Measurements from ENCODE around the gene GRB10.
"Not testable (repeated sequence)": the region's sequence is repeated elsewhere in the genome, so short reads cannot be mapped to it uniquely, and the experiment has no call there.

Gene GRB10

DNA sequence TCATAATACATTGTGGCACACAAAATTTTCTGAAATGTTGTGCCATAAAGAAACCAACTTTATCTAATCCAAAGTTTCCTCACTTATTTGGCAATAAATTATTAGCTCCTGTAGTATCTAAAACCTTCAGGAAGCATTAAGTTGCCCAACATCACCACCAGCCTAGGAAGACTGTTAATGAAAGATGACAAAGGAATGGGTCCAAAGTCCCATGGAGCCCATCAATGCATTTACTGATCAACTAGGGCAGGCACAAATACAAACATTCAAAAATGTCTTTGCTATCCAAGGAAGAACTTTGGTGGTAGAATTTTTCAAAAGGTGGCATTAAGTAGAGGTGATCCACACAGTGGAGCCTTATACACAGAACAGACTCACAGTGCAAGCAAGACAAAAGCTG, 4.5 kb downstream of the GRB10 start:
- DNase-seq: no peak

DNA sequence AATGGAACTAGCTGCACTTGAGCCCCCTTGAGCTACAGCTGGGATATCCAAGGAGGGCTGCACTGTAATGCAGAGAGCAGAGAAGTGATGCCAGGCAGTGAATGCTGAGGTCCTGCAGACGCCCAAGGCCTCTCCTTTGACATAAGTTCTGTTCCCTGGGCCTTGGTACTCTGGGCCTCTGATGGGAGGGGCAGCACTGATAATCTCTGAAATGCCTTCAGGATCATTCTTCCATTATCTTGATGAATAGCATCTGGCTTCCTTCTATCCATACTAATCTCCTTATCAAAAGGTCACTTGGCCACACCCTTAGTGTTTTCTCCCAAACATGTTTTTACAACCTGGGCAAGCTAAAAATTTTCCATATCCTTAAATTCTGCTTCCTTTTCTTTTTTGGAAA, 6.9 kb downstream of the GRB10 start:
- no peak for DNase-seq

DNA sequence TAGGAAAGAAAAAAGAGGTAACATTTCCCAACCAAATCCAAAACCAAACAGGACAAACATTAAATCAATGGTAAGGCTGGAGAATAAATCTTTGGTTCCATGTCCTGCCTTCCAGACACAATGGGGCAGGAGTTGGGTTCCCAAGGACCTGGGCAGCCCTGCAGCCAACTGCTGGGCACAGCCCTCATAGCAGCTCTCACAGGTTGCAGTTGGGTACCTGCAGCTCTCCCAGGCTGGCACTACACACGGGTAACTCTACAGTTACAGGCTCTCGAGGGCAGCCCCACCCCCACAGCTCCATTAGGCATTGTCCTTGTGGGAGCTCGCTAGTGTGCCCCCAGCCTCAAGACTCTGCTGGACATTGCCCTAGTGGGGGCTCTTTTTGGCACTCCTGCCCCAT, 7.5 kb downstream of the GRB10 start:
- no peak for DNase-seq

DNA sequence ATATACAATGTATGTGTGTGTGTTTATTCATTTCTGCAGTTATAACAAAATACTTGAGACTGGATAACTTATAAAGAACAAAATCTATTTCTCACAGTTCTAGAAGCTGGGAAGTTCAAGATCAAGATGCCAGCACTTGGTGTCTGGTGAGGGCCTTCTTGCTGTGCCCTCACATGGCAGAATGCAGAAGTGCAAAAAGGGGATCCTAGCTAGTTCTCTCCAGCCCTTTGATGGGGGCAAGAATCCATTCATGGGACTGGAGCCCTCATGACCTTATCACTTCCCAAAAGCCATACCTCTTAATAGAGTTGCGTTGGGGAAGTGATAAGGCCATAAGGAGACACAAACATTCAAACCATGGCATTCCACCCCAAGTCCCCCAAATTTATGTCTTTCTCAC, 8.4 kb downstream of the GRB10 start:
- no peak for DNase-seq

DNA sequence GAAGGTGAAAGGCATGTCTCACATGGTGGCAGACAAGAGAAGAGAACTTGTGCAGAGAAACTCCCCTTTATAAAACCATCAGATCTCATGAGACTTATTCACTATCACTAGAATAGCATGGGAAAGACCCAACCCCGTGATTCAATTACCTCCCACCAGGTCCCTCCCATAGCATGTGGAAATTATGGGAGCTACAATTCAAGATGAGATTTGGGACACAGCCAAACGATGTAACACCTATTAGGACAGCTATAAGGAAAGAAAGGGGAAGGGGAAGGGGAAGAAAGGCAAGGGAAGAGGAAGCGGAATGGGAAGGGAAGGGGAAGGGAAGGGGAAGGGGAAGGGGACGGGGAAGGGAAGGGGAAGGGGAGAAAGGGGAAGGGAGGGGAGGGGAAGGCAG, 9.6 kb downstream of the GRB10 start:
- not testable (repeated sequence) for DNase-seq

DNA sequence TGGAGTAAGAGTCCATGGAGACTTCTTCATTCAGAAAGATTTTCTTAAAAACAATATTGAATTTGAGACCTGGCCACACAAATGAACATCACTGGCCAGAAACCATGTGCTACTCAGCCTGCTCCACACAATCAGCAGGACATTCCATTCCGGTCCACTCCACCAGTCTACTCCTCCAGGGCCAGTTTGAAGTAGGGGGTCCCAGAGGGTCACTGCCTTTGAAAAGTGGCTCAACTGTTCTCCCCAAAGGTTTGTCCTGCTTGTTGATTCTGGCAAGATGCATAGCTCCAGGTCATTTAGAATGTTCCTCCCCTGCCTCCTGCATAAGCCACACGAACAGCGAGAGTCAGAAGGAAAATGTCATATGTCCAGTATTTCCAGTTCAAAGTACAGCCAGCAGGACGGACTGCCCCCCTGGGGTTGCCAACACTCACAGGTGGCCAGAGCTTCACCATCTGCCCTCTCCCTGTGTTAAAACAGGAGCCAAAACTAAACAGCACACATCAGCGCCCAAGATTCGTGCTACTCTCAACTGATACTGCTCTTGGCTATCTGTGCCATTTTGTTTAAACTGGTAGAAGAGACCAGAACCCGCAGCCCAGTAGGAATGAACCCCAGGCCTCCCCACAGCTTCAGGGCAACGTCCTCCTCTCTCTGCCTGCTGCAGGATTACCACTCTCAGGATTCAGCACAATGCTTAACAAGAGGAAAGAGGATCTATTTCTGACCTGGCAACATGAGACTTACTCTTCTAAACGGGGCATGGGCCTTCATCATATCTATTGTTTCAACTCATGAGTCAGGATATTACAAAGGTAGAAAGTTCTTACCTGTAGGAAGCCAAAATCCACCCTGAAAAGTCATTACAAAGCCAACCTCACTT, 11.3 kb downstream of the GRB10 start:
- no peak for DNase-seq

DNA sequence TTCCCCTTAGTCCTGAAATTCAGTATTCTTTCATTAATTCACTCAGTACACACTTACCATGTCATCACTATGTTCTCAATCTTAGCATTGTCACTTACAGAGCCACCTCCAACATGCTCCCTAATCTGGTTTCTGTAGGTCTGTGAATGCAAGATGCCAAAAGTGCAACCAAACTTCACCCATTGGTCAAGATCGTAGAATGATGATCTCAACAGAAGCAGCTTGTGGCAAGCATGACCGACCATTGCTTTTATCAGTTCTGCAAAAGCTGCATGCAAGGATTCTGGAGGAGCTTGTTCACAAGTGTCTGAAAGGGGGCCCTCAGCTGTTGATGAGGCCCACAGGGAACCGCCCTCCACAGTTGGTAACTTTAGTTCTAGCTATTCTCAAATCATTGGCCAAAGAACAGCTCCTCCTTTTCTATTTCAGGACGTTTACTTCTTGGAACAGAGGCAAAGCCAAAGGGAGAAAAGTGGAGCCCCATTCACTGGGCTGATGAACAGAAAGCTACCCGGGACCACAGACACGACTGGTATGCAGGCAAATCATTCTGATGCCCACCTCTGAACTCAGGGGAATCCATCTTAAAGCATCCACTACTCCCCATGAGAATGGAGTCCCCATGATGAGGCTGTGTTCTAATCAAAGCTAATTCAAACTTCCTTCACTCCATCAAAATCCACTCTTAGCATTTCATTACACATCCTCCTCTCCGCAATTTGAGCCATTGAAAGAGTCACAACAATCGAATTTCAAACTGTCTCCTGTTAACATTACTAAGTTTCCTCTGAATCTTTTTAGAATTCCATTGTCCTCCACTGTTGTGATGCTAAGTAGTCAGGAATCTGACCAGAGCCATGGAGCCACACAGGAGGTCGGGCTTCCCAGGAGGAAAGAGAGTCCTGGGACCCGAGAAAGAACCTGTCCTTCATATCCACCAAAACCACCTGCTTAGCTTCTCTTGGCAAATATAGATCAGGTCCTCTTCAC, 13.9 kb downstream of the GRB10 start:
- no peak for DNase-seq

DNA sequence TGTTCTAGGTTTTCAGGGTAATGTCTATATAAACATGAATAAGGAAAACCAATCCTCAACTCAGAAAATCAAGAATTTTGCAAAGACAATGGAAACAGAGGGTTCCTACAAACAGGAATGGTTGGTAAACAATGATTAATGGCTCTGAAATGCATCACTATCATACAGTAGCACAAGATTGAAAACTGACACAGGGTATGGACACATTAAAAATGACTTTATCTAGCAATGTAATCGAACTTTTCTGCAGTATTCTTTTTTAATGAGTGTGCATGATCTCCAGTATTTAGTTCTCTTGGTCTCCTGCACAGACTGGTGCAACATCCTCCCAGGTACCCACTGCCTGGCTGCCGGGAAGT, 15.9 kb downstream of the GRB10 start:
- DNase-seq: no peak

DNA sequence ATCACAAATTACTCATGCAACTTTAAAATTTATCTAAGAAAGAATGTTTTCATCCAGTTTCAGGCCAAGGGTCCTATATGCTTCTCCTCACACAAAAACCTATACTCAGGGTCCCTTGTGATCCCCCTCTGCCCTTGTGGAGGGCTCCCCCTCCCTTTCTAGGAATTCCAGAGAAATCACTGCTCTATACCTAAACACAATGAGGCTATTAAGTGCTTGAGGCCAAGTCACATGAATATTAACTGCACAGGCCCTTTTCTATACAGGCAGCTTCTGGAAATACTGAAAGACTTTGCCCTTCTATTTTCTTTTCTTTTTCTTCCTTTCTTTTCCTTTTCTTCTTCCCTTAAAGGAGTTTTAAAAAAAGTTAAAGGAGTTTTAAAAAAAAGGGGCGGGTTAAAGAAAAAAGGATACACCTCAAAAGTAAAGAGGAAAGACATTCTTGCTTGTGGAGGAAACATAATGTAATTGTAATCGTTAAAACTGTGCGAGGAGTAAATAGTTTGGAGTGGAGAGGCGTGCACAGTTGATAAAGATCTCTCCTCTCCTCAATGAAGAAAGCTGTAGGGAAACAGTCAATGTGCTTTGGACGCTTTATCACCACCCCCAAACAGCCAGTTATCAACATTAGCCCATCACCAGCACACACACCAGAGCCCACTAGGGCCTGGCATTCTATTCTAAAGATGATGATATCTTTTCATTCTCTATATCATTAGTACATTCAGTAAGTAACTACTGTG, 16.4 kb downstream of the GRB10 start:
- DNase-seq: no peak

DNA sequence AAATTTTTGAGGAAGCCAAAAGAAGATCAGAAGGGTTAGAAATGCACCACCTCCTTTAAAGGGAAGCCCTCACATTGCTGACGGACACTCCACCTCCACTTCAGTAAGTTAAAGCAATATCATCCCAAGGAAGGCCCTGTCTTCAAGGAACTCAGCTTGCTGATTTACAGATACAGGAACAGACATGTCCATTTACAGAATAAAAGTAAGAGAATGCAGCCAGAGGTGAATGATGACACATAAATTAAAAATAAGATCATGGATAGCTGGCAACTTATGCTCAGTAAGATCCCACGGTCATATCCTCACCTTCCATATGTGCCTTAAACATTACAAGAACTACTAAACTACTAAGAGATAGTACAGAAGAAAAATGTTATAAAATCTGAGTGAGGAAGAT, 20.4 kb downstream of the GRB10 start:
- DNase-seq: no peak

DNA sequence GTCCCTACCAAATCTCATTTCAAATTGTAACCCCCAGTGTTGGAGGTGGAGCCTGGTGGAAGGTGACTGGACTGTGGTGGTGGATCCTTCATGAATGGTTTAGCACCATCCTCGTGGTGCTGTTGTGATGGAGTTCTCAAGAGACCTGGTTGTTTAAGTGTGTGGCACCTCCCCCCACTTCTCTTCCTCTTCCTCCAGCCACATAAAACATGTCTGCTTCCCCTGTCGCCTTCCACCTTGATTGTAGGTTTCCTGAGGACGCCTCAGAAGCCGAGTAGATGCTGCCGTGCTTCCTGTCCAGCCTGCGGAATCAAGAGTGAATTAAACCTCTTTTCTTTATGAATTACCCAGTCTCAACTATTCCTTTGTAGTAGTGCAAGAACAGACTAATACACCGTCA, 21.0 kb downstream of the GRB10 start:
- DNase-seq: no peak

DNA sequence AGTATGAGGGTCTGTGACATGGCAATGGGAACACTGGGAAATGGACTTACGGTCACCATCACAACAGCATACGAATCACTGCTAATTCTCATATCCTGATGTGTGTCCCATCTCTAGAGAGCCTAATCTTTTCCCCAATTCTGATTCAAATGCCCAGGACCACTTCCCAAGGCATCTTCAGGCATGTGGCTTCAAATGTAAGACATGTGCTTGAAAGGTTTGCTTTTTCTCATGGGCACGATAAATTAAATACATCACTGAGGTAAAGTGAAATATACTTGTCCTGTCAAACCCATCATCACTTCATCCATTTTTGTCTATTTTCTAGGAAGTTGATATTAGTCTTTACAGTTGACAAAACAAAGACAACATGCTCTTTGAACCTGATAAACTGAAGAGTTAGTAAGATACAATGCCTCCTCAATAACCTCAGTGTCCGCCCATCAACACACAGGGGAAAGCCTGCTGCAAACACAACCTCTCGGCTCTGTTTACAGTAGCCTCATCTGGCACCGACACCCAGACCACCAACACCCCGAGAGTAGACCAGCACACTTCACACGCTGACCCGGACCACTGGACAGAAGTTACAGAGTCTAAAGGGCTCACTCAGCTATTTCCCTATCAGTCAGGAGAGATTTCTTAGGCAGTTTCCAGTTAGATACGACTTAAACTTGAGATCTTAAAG, 24.8 kb downstream of the GRB10 start:
- no peak for DNase-seq

DNA sequence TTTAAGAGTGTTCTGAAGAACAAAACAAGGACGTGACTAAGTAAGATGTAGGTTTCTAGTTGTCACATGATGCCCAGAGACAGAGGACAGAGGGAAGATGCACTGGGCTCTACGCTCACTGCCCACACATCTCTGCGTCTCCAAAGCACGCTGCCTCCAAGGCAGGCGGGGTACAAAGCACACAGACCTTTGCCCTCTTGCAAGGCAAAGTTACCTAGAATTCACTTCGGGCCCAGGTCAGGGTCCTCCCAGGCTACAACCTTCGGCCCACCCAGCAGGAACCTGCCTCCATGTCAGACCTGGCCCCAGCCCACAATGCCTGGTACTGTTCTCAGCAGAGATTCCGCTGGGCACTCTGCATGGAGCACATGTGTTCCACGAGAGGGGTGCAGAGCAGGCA, 26.5 kb downstream of the GRB10 start:
- no peak for DNase-seq

DNA sequence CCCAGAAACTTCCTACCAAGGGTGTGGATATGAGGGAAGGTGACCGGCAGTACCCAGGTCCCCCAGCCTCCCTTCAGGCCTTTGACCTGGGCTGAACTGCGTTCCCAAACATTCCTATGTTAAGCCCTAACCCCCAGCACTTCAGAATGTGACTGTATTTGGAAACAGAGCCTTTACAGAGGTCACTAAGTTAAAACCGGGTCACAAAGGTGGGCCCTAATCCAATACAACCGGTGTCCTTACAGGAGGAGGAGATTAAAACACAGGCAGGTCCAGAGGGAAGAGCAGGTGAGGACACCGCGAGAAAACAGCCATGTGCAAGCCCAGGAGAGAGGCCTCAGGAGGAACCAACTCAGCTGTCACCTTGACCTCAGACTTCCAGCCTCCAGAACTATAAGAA, 28.0 kb downstream of the GRB10 start:
- no peak for DNase-seq

DNA sequence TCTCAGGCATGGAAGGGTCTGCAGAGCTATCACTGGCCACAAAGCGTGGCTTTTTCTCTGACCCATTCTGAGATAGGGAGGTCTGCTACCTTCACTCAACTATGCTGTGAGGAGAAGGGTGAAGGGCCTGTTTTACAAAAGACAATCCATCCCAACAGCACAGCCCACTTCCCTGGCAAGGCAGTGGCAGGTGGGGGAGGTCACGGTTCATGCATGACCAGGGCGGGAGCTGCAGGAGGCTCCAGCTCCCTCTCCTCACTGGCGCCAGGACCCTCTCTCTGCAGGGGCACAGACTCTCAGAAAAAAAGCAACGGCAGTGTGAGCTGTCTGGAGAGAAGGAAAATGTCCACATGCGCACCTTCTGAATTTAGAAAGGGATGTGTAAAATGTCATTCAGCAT, 28.5 kb downstream of the GRB10 start:
- DNase-seq: no peak

DNA sequence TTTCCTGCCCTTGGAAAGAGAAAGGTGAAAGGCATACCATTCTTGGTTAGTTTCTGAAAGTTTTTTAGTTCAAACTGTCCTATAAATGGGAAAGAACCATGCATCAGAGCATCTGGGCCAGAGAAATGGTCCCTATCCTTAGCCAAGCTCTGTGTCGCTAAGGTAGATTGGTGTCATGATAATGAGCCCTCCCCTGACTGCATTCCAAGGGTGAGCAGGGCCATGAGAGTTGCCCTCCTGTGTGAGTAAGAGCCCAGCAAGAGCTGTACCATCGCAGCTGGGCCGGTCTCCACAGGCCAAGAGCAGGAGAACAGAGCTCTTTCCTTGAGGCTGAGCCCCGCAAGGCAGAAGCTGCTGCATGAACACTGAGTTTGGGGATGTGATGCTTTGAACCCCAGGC, 30.3 kb downstream of the GRB10 start:
- no peak for DNase-seq

DNA sequence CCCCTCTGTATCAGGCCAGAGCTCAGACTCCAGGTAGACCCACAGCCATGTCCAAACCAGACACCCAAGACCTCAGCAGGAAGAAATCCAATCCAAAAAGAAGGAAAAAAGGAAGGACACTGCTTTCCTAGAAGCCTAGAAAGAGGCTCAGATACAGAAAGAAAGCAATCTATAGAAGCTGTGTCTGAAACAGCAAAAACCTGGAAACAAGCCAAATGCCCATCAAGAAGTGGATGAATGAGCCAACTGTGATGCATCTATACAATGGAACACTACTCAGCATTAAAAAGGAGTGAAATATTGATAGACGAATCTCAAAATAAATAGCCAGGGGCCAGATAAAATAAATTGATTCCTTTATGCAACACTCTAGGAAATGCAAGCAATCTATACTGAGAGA, 31.6 kb downstream of the GRB10 start:
- DNase-seq: peak in 1 of 3 experiments; percentile 32

DNA sequence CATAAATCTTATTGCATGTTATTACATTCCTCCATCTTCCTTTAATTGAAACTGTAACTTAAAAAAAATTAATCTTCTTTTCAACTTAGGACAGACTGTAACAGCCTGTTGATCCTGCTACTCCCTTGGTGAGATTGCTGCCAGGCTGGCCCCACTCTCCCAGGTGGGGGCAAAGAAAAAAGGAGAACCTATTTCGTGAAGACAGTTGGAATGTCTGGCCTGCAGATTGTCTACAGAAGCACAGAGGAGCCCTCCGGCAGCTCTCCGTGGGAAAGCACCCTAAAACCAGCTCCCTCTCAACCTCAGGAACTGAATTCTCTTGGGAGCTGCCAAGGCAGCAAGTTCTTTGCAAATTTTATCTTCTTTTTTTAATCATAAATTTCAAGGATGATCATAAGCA, 32.8 kb downstream of the GRB10 start:
- no peak for DNase-seq

DNA sequence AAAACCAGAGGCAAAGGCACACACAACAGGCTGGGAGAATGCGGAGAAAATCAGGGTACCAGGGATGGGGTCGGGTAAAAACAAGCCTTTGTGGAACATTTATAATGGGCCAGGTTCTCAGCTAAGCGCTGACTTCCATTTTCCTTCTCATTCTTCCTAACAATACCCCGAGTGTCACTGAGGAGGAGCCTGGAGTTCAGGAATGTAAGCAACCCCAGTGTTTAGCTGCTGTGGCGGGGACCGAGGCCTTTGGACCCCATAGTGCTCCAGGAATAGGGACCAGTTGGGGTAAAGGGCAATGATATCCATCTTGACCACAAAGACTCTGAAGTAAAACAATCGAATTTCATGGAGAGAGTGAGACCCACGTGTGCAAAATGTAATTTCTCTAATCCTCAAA, 34.2 kb downstream of the GRB10 start:
- DNase-seq: no peak

DNA sequence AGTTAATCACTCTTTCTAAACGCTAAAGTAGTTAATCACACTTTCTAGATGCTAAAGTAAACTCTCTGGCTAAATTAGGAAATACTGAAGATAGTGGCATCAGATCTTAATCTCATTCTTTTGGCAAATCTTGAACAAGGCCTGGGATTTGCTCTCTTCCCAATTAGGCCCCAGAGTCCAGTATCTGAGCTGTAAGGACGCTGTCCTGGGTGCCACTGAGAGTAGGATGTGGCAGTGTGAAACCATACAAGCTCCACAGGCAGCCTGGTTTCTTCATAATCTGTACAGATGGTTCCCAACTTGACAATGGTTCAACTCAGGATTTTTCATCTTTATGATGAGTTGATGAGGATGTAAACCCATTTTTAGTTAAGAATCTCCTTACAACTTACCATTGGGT, 36.9 kb downstream of the GRB10 start:
- no peak for DNase-seq

DNA sequence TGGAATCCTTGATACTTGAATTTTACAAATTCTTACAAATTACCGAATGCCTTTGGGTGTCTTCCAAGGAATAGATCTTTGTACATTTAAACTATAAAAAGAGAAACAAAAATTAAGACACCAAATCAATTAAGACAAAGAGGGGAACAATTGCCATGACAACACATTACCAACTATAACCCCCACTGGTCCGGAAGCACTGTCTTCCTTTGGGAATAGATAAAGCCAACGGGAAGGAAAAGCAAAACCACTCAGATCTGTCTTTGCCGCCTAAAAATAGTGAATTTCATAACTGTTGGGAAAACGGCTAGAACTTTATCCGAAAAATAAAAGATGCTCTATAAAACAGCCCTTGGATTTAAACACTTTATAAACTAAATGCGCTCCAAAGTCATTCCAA, 37.4 kb downstream of the GRB10 start:
- DNase-seq: no peak

DNA sequence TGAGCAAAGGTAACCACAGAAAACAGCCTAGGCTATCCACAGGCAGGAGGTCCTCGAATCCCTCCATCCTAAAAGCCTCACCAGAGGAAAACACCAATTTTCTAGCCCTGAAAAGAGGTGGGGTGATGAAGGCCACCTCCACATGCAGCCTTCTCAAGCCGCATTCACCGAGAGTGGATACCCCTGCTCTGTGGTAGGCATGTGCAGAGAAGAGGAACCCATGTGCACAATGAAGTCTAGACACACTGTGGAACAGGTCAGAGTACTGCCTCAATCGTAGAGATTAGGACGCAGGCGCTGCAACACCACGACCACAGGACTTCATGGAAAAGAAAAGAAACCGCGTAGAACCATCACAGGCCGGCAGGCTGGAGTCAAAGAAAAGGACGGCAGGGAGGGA, 38.8 kb downstream of the GRB10 start:
- DNase-seq: no peak

DNA sequence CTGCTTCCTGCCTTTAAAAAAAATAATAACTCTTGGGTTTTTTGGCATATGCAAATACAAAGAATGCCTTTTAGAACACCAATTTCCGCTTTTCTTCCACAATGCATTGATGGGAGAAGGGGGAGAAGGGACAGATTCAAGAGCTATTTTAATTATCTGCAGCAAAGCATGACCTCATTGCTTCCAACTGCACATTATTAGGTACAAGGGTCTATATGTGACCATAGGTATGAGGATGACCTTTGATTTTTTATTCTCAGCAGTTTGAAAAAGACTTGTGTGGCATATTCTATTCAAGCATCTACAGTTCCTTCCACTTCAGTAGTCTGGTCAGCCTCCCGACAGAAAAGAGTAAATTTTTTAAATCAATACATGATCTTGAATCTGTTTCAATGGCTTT, 39.7 kb downstream of the GRB10 start:
- no peak for DNase-seq
